ENCODE data around the gene CCDC112.

DNA sequence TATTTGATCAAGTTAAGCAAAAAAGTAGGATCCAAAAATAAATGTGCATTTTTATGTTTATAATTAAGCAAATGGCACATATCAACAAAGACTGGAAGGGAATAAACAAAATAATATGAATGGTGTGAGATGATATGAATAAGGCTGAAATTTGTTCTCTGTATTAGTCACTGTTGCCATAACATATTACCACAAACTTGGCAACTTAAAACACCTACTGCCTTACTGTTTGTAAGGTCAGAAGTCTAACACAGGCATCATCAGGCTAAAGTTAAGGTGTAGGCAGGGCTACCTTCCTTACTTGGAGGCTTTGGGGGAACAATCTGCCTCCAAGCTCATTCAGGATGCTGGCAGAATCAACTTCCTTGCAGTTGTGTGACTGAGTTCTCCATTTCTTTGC, 53.0 kb downstream of the CCDC112 start:
- TF ChIP-seq, protein P1, sequence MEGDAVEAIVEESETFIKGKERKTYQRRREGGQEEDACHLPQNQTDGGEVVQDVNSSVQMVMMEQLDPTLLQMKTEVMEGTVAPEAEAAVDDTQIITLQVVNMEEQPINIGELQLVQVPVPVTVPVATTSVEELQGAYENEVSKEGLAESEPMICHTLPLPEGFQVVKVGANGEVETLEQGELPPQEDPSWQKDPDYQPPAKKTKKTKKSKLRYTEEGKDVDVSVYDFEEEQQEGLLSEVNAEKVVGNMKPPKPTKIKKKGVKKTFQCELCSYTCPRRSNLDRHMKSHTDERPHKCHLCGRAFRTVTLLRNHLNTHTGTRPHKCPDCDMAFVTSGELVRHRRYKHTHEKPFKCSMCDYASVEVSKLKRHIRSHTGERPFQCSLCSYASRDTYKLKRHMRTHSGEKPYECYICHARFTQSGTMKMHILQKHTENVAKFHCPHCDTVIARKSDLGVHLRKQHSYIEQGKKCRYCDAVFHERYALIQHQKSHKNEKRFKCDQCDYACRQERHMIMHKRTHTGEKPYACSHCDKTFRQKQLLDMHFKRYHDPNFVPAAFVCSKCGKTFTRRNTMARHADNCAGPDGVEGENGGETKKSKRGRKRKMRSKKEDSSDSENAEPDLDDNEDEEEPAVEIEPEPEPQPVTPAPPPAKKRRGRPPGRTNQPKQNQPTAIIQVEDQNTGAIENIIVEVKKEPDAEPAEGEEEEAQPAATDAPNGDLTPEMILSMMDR (IDR thresholded peaks at IDR 0.05) = no peak
- TF ChIP-seq ZFX (IDR thresholded peaks at IDR 0.05; ENCODE audit: borderline replicate concordance) = no peak

All from 22Rv1 (cell line).